GM21423 (cell line): ENCODE results near the gene CHGA.

Experiments used
- ATAC-seq: cut with Tn5 transposase; IDR thresholded peaks from one replicate; pipeline ENCODE4 v1.9.1; 2021; ENCODE audit warnings: mild to moderate bottlenecking, moderate library complexity; ENCODE audit not compliant: unreplicated experiment

CHGA gene

GRCh38 chr14:92929689-92930608 lies 7.0 kb downstream of the CHGA start:
- no peak for ATAC-seq

GRCh38 chr14:92930737-92931602 lies 8.0 kb downstream of the CHGA start:
- no peak for ATAC-seq

GRCh38 chr14:92931681-92932447 lies 8.9 kb downstream of the CHGA start:
- no peak for ATAC-seq

- no peak for ATAC-seq
Observed at GRCh38 chr14:92932448-92933395, 9.8 kb downstream of the CHGA start.

GRCh38 chr14:92933481-92933880 lies 10.5 kb downstream of the CHGA start:
- ATAC-seq: no peak

GRCh38 chr14:92934196-92935085 lies 11.5 kb downstream of the CHGA start:
- ATAC-seq: no peak

GRCh38 chr14:92935446-92935845 lies 12.5 kb downstream of the CHGA start:
- ATAC-seq: no peak

- ATAC-seq: no peak
Observed at GRCh38 chr14:92936085-92936484, 13.1 kb downstream of the CHGA start.

GRCh38 chr14:92937051-92937937 lies 14.3 kb downstream of the CHGA start:
- ATAC-seq: no peak

- ATAC-seq: no peak
Observed at GRCh38 chr14:92938235-92938875, 15.4 kb downstream of the CHGA start.

GRCh38 chr14:92938890-92939671 lies 16.1 kb downstream of the CHGA start:
- no peak for ATAC-seq

GRCh38 chr14:92939699-92940098 lies 16.7 kb downstream of the CHGA start:
- ATAC-seq: no peak

GRCh38 chr14:92940543-92940942 lies 17.6 kb downstream of the CHGA start:
- no peak for ATAC-seq

GRCh38 chr14:92941531-92941930 lies 18.6 kb downstream of the CHGA start:
- no peak for ATAC-seq

GRCh38 chr14:92942136-92942535 lies 19.2 kb downstream of the CHGA start:
- ATAC-seq: no peak

- no peak for ATAC-seq
Observed at GRCh38 chr14:92942576-92942975, 19.6 kb downstream of the CHGA start.
